Suprapubic skin (tissue), 4 donors: ENCODE results near the gene CDC25A. TPM values are rescaled to one million over a fixed set of nuclear protein-coding genes. Genes with fewer than 3 reads are reported as not detected.

Source experiments
- DNase-seq, 2 donors: peaks; one replicate each; pipeline ENCODE4 v3.0.0-alpha.2; 2019; ENCODE audit warnings: low spot score in 2 of 2
- H3K27ac ChIP-seq: fragments of 200-600 bp; sonication (generic); one replicate; pipeline ENCODE4 v1.5.1; 2019
- H3K27me3 ChIP-seq: fragments of 200-600 bp; sonication (generic); one replicate; pipeline ENCODE4 v1.5.1; 2019
- H3K36me3 ChIP-seq: fragments of 200-600 bp; sonication (generic); one replicate; pipeline ENCODE4 v1.5.1; 2019
- H3K4me1 ChIP-seq: fragments of 200-600 bp; sonication (generic); one replicate; pipeline ENCODE4 v1.5.1; 2019
- H3K4me3 ChIP-seq: fragments of 200-600 bp; sonication (generic); one replicate; pipeline ENCODE4 v1.5.1; 2019; ENCODE audit warnings: mild to moderate bottlenecking
- H3K9me3 ChIP-seq: fragments of 200-600 bp; sonication (generic); one replicate; pipeline ENCODE4 v1.5.1; 2019
- CTCF ChIP-seq, 2 donors: fragments of 200-600 bp in 1 of 2; fragments of 450-650 bp in 1 of 2; sonication (generic) in 1 of 2; IDR thresholded peaks; one replicate each; pipeline ENCODE4 v1.5.1; 2016 to 2019; ENCODE audit warnings: antibody characterized with exemption in 2 of 2, mild to moderate bottlenecking in 1 of 2, moderate library complexity in 1 of 2
- EP300 ChIP-seq: sonication (generic); formaldehyde crosslinking; IDR thresholded peaks from one replicate; pipeline ENCODE4 v1.6.1; 2017; ENCODE audit warnings: antibody characterized with exemption
- POLR2A ChIP-seq, 2 donors: fragments of 450-650 bp; IDR thresholded peaks; one replicate each; pipeline ENCODE4 v1.6.1; 2017; ENCODE audit warnings: antibody characterized with exemption in 2 of 2, mild to moderate bottlenecking in 2 of 2, moderate library complexity in 2 of 2
- POLR2AphosphoS5 ChIP-seq, 3 donors: sonication (generic); formaldehyde crosslinking; IDR thresholded peaks; one replicate each; pipeline ENCODE4 v1.6.1; 2017; ENCODE audit warnings: antibody characterized with exemption in 3 of 3
- WGBS: methylation state at CpG from one replicate; pipeline ENCODE4 v1.1.5; 2018; 5-methylcytosine and 5-hydroxymethylcytosine counted together
- total RNA-seq, 4 donors: library from RNA; depleted of rRNA; stranded (reverse); fragments of >200 nt; gene quantifications; one replicate each; pipeline ENCODE4 v1.1.0, GENCODE V29; 2016

CDC25A gene
- total RNA-seq, 4 donors from 2014 or later = 0.55 to 6.8 (median 0.98) TPM; not detected in 1

DNA sequence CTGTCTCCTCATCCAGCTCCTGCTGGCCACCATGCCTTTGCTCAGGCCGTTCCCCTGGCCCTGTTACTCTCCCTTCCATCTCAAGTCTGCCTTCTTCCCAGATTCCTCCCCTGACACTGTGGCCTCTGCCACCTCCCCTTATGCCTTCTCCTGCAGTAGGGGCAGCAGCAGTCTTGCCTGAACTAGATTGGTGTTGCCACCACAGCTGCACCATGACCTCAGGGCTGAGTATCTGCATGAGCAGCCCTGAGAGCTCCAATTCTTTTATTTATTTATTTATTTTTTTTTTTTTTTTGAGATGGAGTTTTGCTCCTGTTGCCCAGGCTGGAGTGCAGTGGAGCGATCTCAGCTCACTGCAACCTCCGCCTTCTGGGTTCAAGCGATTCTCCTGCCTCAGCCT lies 21.2 kb upstream of the CDC25A start:
- Histone ChIP-seq H3K9me3 (no peaks in the 10 kb centered on the region), H3K4me1 (no peaks in the 10 kb centered on the region), H3K4me3 (no peak overlapping the region), H3K27me3 (no peaks in the 10 kb centered on the region), H3K27ac (no peak overlapping the region), H3K36me3 (no peaks in the 10 kb centered on the region)
- no peak for DNase-seq
- 96% methylated on average over 4 of the region's 4 CpGs for WGBS
- TF ChIP-seq POLR2AphosphoS5 (IDR thresholded peaks at IDR 0.05) (no peak), EP300 (no peak), CTCF (IDR thresholded peaks at IDR 0.05) (no peak), POLR2A (IDR thresholded peaks at IDR 0.05) (no peak)

DNA sequence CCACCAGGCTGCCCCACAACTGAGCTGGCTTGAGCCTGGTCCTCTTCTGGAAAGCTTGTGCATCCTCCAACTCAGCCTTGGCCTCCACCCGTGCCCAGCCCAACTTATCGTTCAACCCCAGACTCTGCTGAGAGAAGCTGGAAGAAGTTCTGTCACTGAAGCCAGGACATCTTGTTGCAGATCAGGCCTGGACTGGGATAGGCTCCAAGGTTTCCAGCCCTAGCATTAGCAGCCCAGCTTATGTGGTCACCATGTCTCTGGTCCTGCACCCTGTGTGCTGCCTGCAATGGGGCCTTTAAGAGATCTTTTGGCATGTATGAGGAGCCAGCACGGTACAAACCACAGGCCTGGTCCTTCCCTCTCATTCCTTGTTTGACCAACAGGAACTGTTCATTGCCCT lies 19.9 kb upstream of the CDC25A start:
- Histone ChIP-seq H3K36me3 (no peaks in the 10 kb centered on the region), H3K27ac (no peak overlapping the region), H3K9me3 (no peaks in the 10 kb centered on the region), H3K27me3 (no peaks in the 10 kb centered on the region), H3K4me3 (no peak overlapping the region), H3K4me1 (no peaks in the 10 kb centered on the region)
- WGBS = 76% methylated on average over 3 of the region's 3 CpGs
- TF ChIP-seq POLR2AphosphoS5 (IDR thresholded peaks at IDR 0.05) (no peak), POLR2A (IDR thresholded peaks at IDR 0.05) (no peak), CTCF (IDR thresholded peaks at IDR 0.05) (no peak), EP300 (no peak)
- DNase-seq = no peak

DNA sequence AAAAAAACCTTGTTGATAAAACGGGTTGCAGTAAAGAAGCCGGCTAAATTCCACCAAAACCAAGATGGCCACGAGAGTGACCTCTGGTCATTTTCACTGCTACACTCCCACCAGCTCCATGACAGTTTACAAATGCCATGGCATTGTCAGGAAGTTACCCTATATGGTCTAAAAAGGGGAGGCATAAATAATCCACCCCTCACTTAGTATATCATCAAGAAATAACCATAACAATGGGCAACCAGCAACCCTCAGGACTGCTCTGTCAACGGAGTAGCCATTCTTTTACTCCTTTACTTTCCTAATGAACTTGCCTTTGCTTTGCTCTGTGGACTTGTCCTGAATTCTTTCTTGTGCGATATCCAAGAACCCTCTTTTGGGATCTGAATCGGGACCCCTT lies 14.4 kb upstream of the CDC25A start:
- 88% methylated on average over 6 of the region's 6 CpGs for WGBS
- Histone ChIP-seq H3K36me3 (no peaks in the 10 kb centered on the region), H3K27me3 (no peaks in the 10 kb centered on the region), H3K9me3 (no peaks in the 10 kb centered on the region), H3K27ac (no peak overlapping the region), H3K4me1 (no peaks in the 10 kb centered on the region), H3K4me3 (no peak overlapping the region)
- TF ChIP-seq CTCF (IDR thresholded peaks at IDR 0.05) (no peak), EP300 (no peak)
- DNase-seq = peak in 1 of 2 donors; percentile 12

DNA sequence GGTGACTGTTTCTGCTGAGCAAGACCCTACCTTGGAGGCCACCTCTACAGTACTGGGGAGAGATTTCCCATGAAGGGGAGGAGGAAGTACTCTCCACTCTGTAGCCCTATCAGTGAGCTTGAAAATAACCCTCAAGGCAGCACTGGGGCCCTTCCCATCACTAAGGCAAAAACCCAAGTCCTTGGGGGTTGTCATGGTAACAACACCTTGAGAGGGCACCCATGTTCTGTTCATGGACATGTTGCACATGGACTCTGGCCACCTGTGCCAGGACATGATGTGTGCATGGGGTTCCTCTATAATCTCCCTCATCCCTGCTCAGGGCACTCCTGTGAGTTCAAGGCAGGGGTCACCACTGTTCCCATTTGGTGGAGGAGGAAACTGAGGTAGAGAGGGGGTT lies 10.9 kb upstream of the CDC25A start:
- Histone ChIP-seq H3K27me3 (no peaks in the 10 kb centered on the region), H3K4me3 (no peak overlapping the region), H3K4me1 (peaks cover 9% of the 10 kb centered on the region), H3K27ac (no peak overlapping the region), H3K36me3 (no peaks in the 10 kb centered on the region), H3K9me3 (no peaks in the 10 kb centered on the region)
- TF ChIP-seq POLR2A (IDR thresholded peaks at IDR 0.05) = no peak
- no peak for TF ChIP-seq POLR2AphosphoS5 (IDR thresholded peaks at IDR 0.05)
- TF ChIP-seq CTCF (IDR thresholded peaks at IDR 0.05) = no peak
- TF ChIP-seq EP300 = no peak
- peak in 1 of 2 donors; percentile 35 for DNase-seq

- Histone ChIP-seq H3K4me1 (peaks cover 9% of the 10 kb centered on the region), H3K9me3 (no peaks in the 10 kb centered on the region), H3K36me3 (no peaks in the 10 kb centered on the region), H3K4me3 (no peak overlapping the region), H3K27me3 (no peaks in the 10 kb centered on the region), H3K27ac (no peak overlapping the region)
- peak in 1 of 2 donors; percentile 53 for DNase-seq
- WGBS = 58% methylated on average over 1 of the region's 1 CpG
- no peak for TF ChIP-seq POLR2A (IDR thresholded peaks at IDR 0.05)
Measured at GRCh38 chr3:48196611-48197010, 8.4 kb upstream of the CDC25A start.

- no peak overlapping the region for H3K4me3 ChIP-seq
- H3K9me3 ChIP-seq = no peaks in the 10 kb centered on the region
- H3K4me1 ChIP-seq = peaks cover 9% of the 10 kb centered on the region
- H3K27ac ChIP-seq = no peak overlapping the region
- DNase-seq = no peak
- H3K36me3 ChIP-seq = no peaks in the 10 kb centered on the region
- TF ChIP-seq EP300 (no peak), CTCF (IDR thresholded peaks at IDR 0.05) (peak; percentile 67 to 78)
- 48% methylated on average over 9 of the region's 9 CpGs for WGBS
- no peaks in the 10 kb centered on the region for H3K27me3 ChIP-seq
Measured at GRCh38 chr3:48194446-48195071, 6.3 kb upstream of the CDC25A start.
